OCI-LY3 (cell line): ENCODE data around the gene KCTD16.

Source experiments
- H2AFZ ChIP-seq: fragments of 200-600, 300-600 bp; shearing (Covaris generic); 2 replicates; pipeline ENCODE4 v1.6.0; 2014; ENCODE audit warnings: antibody characterized with exemption, low read depth, low read length
- H3K27ac ChIP-seq: fragments of 200-600, 300-600 bp; sonication (generic); 2 replicates; pipeline ENCODE4 v1.5.1; 2014; ENCODE audit warnings: mild to moderate bottlenecking, low read length, moderate library complexity, mixed read lengths
- H3K27me3 ChIP-seq: fragments of 200-600, 300-600 bp; sonication (generic); 2 replicates; pipeline ENCODE4 v1.6.1; 2014; ENCODE audit warnings: low read depth, low read length, mixed read lengths
- H3K36me3 ChIP-seq: fragments of 200-600, 300-600 bp; sonication (generic); replicated peaks from 2 replicates; pipeline ENCODE3; 2014; ENCODE audit warnings: low read depth, low read length, mixed read lengths
- H3K4me1 ChIP-seq: fragments of 300-600, 200-600 bp; sonication (generic); 2 replicates; pipeline ENCODE4 v1.6.1; 2014; ENCODE audit warnings: low read length, mixed read lengths
- H3K4me2 ChIP-seq: fragments of 200-600, 300-600 bp; sonication (generic); 2 replicates; pipeline ENCODE4 v1.6.1; 2014; ENCODE audit warnings: low read length, mixed read lengths
- H3K4me3 ChIP-seq: fragments of 300-600, 200-600 bp; sonication (generic); 2 replicates; pipeline ENCODE4 v1.5.1; 2014; ENCODE audit warnings: antibody characterized with exemption, mild to moderate bottlenecking, low read length, moderate library complexity
- H3K79me2 ChIP-seq: fragments of 300-600, 200-600 bp; shearing (Covaris generic); 2 replicates; pipeline ENCODE4 v1.6.1; 2014; ENCODE audit warnings: mild to moderate bottlenecking, low read length, mixed read lengths
- H3K9ac ChIP-seq: fragments of 300-600, 200-600 bp; shearing (Covaris generic); 2 replicates; pipeline ENCODE4 v1.6.0; 2014; ENCODE audit warnings: mild to moderate bottlenecking, low read length, moderate library complexity
- H3K9me3 ChIP-seq: fragments of 200-600, 300-600 bp; shearing (Covaris generic); 2 replicates; pipeline ENCODE4 v1.6.1; 2014; ENCODE audit warnings: low read length, mixed read lengths; ENCODE audit not compliant: insufficient read depth
- H4K20me1 ChIP-seq: fragments of 200-600, 300-600 bp; sonication (generic); 2 replicates; pipeline ENCODE4 v1.6.1; 2016; ENCODE audit warnings: low read length, mixed read lengths; ENCODE audit not compliant: insufficient read depth
- CTCF ChIP-seq: fragments of 200-600, 300-600 bp; sonication (generic); IDR thresholded peaks from 2 replicates; pipeline ENCODE4 v1.5.1; 2014; ENCODE audit warnings: antibody characterized with exemption, low read length, low read depth
- EZH2phosphoT487 ChIP-seq: fragments of 200-600 bp; shearing (Covaris generic); IDR thresholded peaks from 2 replicates; pipeline ENCODE4 v1.6.1; 2018; ENCODE audit warnings: antibody characterized with exemption, mixed run types, low read depth

KCTD16 gene

GRCh38 chr5:144336191-144336961, 165.7 kb downstream of the KCTD16 start:
- Histone ChIP-seq H3K79me2 (no peaks in the 10 kb centered on the region), H3K4me1 (no peaks in the 10 kb centered on the region), H3K9me3 (no peaks in the 10 kb centered on the region), H3K27me3 (no peaks in the 10 kb centered on the region), H4K20me1 (no peaks in the 10 kb centered on the region), H3K36me3 (no peaks in the 10 kb centered on the region), H3K9ac (no peak overlapping the region), H3K4me3 (no peak overlapping the region), H3K4me2 (no peak overlapping the region), H2AFZ (no peak overlapping the region), H3K27ac (no peak overlapping the region)
- TF ChIP-seq CTCF, result no peak
- no peak for TF ChIP-seq EZH2phosphoT487

- H3K9me3 ChIP-seq, result no peaks in the 10 kb centered on the region
- no peaks in the 10 kb centered on the region for H3K27me3 ChIP-seq
- H4K20me1 ChIP-seq, result no peaks in the 10 kb centered on the region
- TF ChIP-seq EZH2phosphoT487 (no peak), CTCF (no peak)
- no peaks in the 10 kb centered on the region for H3K4me1 ChIP-seq
- no peak overlapping the region for H3K9ac ChIP-seq
- no peak overlapping the region for H3K27ac ChIP-seq
- H3K4me3 ChIP-seq, result no peak overlapping the region
- no peak overlapping the region for H2AFZ ChIP-seq
- H3K79me2 ChIP-seq, result no peaks in the 10 kb centered on the region
- no peaks in the 10 kb centered on the region for H3K36me3 ChIP-seq
- H3K4me2 ChIP-seq, result no peak overlapping the region
These were observed 181.7 kb downstream of the KCTD16 start for GRCh38 chr5:144352330-144352729.

- no peak overlapping the region for H3K4me2 ChIP-seq
- no peaks in the 10 kb centered on the region for H4K20me1 ChIP-seq
- H2AFZ ChIP-seq, result no peak overlapping the region
- no peaks in the 10 kb centered on the region for H3K9me3 ChIP-seq
- H3K27me3 ChIP-seq, result no peaks in the 10 kb centered on the region
- no peaks in the 10 kb centered on the region for H3K4me1 ChIP-seq
- no peaks in the 10 kb centered on the region for H3K36me3 ChIP-seq
- TF ChIP-seq EZH2phosphoT487 (no peak), CTCF (no peak)
- H3K27ac ChIP-seq, result no peak overlapping the region
- H3K4me3 ChIP-seq, result no peak overlapping the region
- no peaks in the 10 kb centered on the region for H3K79me2 ChIP-seq
- no peak overlapping the region for H3K9ac ChIP-seq
These were observed 182.2 kb downstream of the KCTD16 start for GRCh38 chr5:144352732-144353317.

- no peaks in the 10 kb centered on the region for H3K4me1 ChIP-seq
- H3K4me2 ChIP-seq, result no peak overlapping the region
- H3K9ac ChIP-seq, result no peak overlapping the region
- TF ChIP-seq EZH2phosphoT487 (no peak), CTCF (no peak)
- no peak overlapping the region for H2AFZ ChIP-seq
- no peaks in the 10 kb centered on the region for H3K27me3 ChIP-seq
- H4K20me1 ChIP-seq, result no peaks in the 10 kb centered on the region
- H3K9me3 ChIP-seq, result no peaks in the 10 kb centered on the region
- no peak overlapping the region for H3K4me3 ChIP-seq
- no peaks in the 10 kb centered on the region for H3K79me2 ChIP-seq
- no peak overlapping the region for H3K27ac ChIP-seq
- H3K36me3 ChIP-seq, result no peaks in the 10 kb centered on the region
These were observed 185.8 kb downstream of the KCTD16 start for GRCh38 chr5:144356489-144356888.
